Tibial artery (tissue), 4 donors: Measurements from ENCODE around the gene DIS3L2.
"Not testable (repeated sequence)": the region's sequence is repeated elsewhere in the genome, so short reads cannot be mapped to it uniquely, and the experiment has no call there.

Experiments
- DNase-seq, 2 donors: peaks; one replicate each; pipeline ENCODE4 v3.0.0-alpha.2; 2019
- H3K27ac ChIP-seq, 2 donors: fragments of 200-600 bp; sonication (generic) in 1 of 2; 1 replicate in 1 of 2; 2 replicates in 1 of 2; pipeline ENCODE4 v1.5.1; 2018 to 2019; ENCODE audit warnings: mild to moderate bottlenecking in 1 of 2
- H3K27me3 ChIP-seq, 2 donors: fragments of 200-600 bp; sonication (generic) in 1 of 2; one replicate each; pipeline versions ENCODE4 v1.5.1 to v1.6.0; 2016 to 2019
- H3K36me3 ChIP-seq, 3 donors: fragments of 200-600 bp; sonication (generic) in 2 of 3; one replicate each; pipeline ENCODE4 v1.5.1; 2016 to 2019; ENCODE audit warnings: mild to moderate bottlenecking in 2 of 3
- H3K4me1 ChIP-seq, 4 donors: fragments of 200-600 bp; sonication (generic) in 2 of 4; 1 replicate in 3 of 4; 2 replicates in 1 of 4; pipeline ENCODE4 v1.5.1; 2016 to 2019
- H3K4me3 ChIP-seq, 2 donors: fragments of 200-600 bp; sonication (generic) in 1 of 2; 1 replicate in 1 of 2; 2 replicates in 1 of 2; pipeline ENCODE4 v1.5.1; 2018 to 2019; ENCODE audit warnings: mild to moderate bottlenecking in 2 of 2
- H3K9me3 ChIP-seq, 3 donors: fragments of 200-600 bp; sonication (generic) in 1 of 3; one replicate each; pipeline ENCODE4 v1.5.1; 2016 to 2019
- CTCF ChIP-seq, 2 experiments: fragments of 200-600 bp in 1 of 2; fragments of 450-650 bp in 1 of 2; IDR thresholded peaks; one replicate each; pipeline ENCODE4 v1.5.1; 2017 to 2019; ENCODE audit warnings: antibody characterized with exemption in 2 of 2, mild to moderate bottlenecking in 1 of 2, moderate library complexity in 1 of 2
- intact Hi-C: fragments of 100-400 bp; cut with DNase I; formaldehyde crosslinking; loops from one replicate; pipeline ENCODE4 v1.15.0; 2023; ENCODE audit warnings: low total_unique reads

The DIS3L2 gene

GRCh38 chr2:232028071-232028470 is 66.6 kb downstream of the DIS3L2 start:
- no peak for DNase-seq
- peaks cover 4 to 31% (median 14%) of the 10 kb centered on the region in 3 donors for H3K36me3 ChIP-seq
- peaks cover 0 to 20% (median 3%) of the 10 kb centered on the region in 4 donors for H3K4me1 ChIP-seq
- H3K27ac ChIP-seq = no peak overlapping the region
- no peak overlapping the region for H3K4me3 ChIP-seq
- no peaks in the 10 kb centered on the region for H3K27me3 ChIP-seq
- intact Hi-C loops = no loop called here
- no peaks in the 10 kb centered on the region for H3K9me3 ChIP-seq
- no peak for TF ChIP-seq CTCF (IDR thresholded peaks at IDR 0.05)

- intact Hi-C loops = no loop called here
Measured at GRCh38 chr2:232028631-232029030, 67.1 kb downstream of the DIS3L2 start.

GRCh38 chr2:232029346-232029745 is 67.8 kb downstream of the DIS3L2 start:
- Histone ChIP-seq H3K4me1 (peaks cover 0 to 20% (median 3%) of the 10 kb centered on the region in 4 donors), H3K9me3 (no peaks in the 10 kb centered on the region), H3K27ac (no peak overlapping the region), H3K36me3 (peaks cover 4 to 18% (median 4%) of the 10 kb centered on the region in 3 donors), H3K4me3 (no peak overlapping the region), H3K27me3 (no peaks in the 10 kb centered on the region)
- no peak for TF ChIP-seq CTCF (IDR thresholded peaks at IDR 0.05)
- DNase-seq = no peak
- intact Hi-C loops = no loop called here

More at GRCh38 chr2:232028631-232029030, 67.1 kb downstream of the DIS3L2 start:
- Histone ChIP-seq H3K36me3 (peaks cover 4 to 25% (median 10%) of the 10 kb centered on the region in 3 donors), H3K4me3 (no peak overlapping the region), H3K4me1 (peaks cover 0 to 20% (median 3%) of the 10 kb centered on the region in 4 donors), H3K27ac (no peak overlapping the region), H3K27me3 (no peaks in the 10 kb centered on the region), H3K9me3 (no peaks in the 10 kb centered on the region)
- DNase-seq = no peak
- TF ChIP-seq CTCF (IDR thresholded peaks at IDR 0.05) = no peak

GRCh38 chr2:232030229-232030628 is 68.7 kb downstream of the DIS3L2 start:
- Histone ChIP-seq H3K4me1 (peaks cover 0 to 20% (median 3%) of the 10 kb centered on the region in 4 donors), H3K9me3 (peaks cover 0 to 6% (median 0%) of the 10 kb centered on the region in 3 donors), H3K27me3 (no peaks in the 10 kb centered on the region), H3K4me3 (no peak overlapping the region), H3K36me3 (peaks cover 0 to 12% (median 4%) of the 10 kb centered on the region in 3 donors), H3K27ac (no peak overlapping the region)
- no peak for DNase-seq
- TF ChIP-seq CTCF (IDR thresholded peaks at IDR 0.05) = no peak
- intact Hi-C loops = no loop called here

- H3K27me3 ChIP-seq, H3K27ac ChIP-seq, DNase-seq, H3K9me3 ChIP-seq, H3K4me1 ChIP-seq, intact Hi-C loops, H3K4me3 ChIP-seq: not testable (repeated sequence)
- peaks cover 9 to 14% (median 9%) of the 10 kb centered on the region in 3 donors for H3K36me3 ChIP-seq
Measured at GRCh38 chr2:232035292-232035691, 73.8 kb downstream of the DIS3L2 start.

- H3K36me3 ChIP-seq = peaks cover 5 to 14% (median 9%) of the 10 kb centered on the region in 3 donors
- H3K4me3 ChIP-seq, intact Hi-C loops, H3K4me1 ChIP-seq, DNase-seq, H3K27me3 ChIP-seq, H3K27ac ChIP-seq, H3K9me3 ChIP-seq: not testable (repeated sequence)
Measured at GRCh38 chr2:232036876-232037275, 75.4 kb downstream of the DIS3L2 start.
